ENCODE data around the gene TMEM204.

DNA sequence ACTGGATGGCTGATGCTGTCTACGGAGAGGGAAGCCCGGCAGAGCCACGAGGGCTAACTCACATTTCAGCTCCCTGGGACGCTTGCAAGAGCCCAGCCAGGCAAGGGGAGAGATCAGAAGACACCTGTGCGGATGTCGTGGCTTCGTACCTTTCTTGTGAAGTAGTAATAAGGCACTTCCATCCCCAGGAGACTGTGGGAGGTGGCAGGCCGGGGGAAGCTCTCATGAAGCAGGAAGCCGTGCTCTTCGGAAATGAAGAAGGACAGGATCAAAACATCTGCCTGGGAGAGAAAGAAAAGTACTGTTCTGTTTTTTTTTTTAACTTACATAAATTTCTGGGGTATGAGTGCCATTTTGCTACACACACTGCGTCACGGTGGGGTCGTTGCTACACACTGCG lies 28.4 kb downstream of the TMEM204 start:
- no peak for TF ChIP-seq EZH2 (IDR thresholded peaks at IDR 0.05; ENCODE audit: borderline replicate concordance, low read depth, low read length, poor library complexity, severe bottlenecking)
- TF ChIP-seq, protein P1, sequence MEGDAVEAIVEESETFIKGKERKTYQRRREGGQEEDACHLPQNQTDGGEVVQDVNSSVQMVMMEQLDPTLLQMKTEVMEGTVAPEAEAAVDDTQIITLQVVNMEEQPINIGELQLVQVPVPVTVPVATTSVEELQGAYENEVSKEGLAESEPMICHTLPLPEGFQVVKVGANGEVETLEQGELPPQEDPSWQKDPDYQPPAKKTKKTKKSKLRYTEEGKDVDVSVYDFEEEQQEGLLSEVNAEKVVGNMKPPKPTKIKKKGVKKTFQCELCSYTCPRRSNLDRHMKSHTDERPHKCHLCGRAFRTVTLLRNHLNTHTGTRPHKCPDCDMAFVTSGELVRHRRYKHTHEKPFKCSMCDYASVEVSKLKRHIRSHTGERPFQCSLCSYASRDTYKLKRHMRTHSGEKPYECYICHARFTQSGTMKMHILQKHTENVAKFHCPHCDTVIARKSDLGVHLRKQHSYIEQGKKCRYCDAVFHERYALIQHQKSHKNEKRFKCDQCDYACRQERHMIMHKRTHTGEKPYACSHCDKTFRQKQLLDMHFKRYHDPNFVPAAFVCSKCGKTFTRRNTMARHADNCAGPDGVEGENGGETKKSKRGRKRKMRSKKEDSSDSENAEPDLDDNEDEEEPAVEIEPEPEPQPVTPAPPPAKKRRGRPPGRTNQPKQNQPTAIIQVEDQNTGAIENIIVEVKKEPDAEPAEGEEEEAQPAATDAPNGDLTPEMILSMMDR (conservative IDR thresholded peaks at IDR 0.05; ENCODE audit: low read depth, low read length), result no peak
